AG10803 (cell line): ENCODE data around the gene SYT5.

Source experiments
- DNase-seq: peaks from one replicate; pipeline ENCODE4 v3.0.0; 2010; ENCODE audit warnings: low read depth
- H3K4me3 ChIP-seq: 2 replicates; pipeline ENCODE4 v1.5.1; 2011; ENCODE audit warnings: mild to moderate bottlenecking, low read length, control low read depth
- CTCF ChIP-seq: conservative IDR thresholded peaks from 2 replicates; pipeline ENCODE4 v1.5.1; 2011; ENCODE audit warnings: mild to moderate bottlenecking, low read length, control low read depth, inconsistent platforms

The SYT5 gene

GRCh38 chr19:55166530-55167268 is 13.4 kb downstream of the SYT5 start, which contains the start of gene DNAAF3:
DNAAF3 (minus strand) TSS chr19:55166613; CDS start chr19:55166413, 200 bp downstream.
- DNase-seq = peak; percentile 96
- no peak for TF ChIP-seq CTCF

GRCh38 chr19:55165952-55166529 is 14.0 kb downstream of the SYT5 start:
- DNase-seq = peak; percentile 74
- TF ChIP-seq CTCF = peak; percentile 56
- peak overlapping the region; percentile 68 for H3K4me3 ChIP-seq

More at GRCh38 chr19:55166530-55167268, 13.4 kb downstream of the SYT5 start, which contains the start of gene DNAAF3:
- H3K4me3 ChIP-seq = peak within 1 kb of the TSS; percentile 68

GRCh38 chr19:55161571-55162322 is 18.3 kb downstream of the SYT5 start:
- H3K4me3 ChIP-seq = no peak overlapping the region
- no peak for DNase-seq

GRCh38 chr19:55160986-55161365 is 19.1 kb downstream of the SYT5 start:
- no peak overlapping the region for H3K4me3 ChIP-seq
- TF ChIP-seq CTCF = no peak
- no peak for DNase-seq

More at GRCh38 chr19:55161571-55162322, 18.3 kb downstream of the SYT5 start:
- no peak for TF ChIP-seq CTCF

- peak; percentile 64 for TF ChIP-seq CTCF
- H3K4me3 ChIP-seq = no peak overlapping the region
- peak; percentile 66 for DNase-seq
Observed at GRCh38 chr19:55160128-55160985, 19.7 kb downstream of the SYT5 start.

GRCh38 chr19:55158848-55159749 is 21.0 kb downstream of the SYT5 start:
- no peak for TF ChIP-seq CTCF
- DNase-seq = no peak
- no peak overlapping the region for H3K4me3 ChIP-seq
